ENCODE measurements around the gene CSNK1G3.

CSNK1G3 gene

GRCh38 chr5:123579410-123579809 lies 67.4 kb downstream of the CSNK1G3 start:
- Mint-ChIP-seq H3K27ac (no peak overlapping the region), H3K27me3 (no peaks in the 10 kb centered on the region), H3K4me1 (no peaks in the 10 kb centered on the region), H3K9me3 (no peaks in the 10 kb centered on the region), H3K36me3 (peaks cover 19% of the 10 kb centered on the region), H3K4me3 (no peak overlapping the region)

GRCh38 chr5:123582550-123583285 lies 70.7 kb downstream of the CSNK1G3 start:
- Mint-ChIP-seq H3K4me1 (no peaks in the 10 kb centered on the region), H3K4me3 (no peak overlapping the region), H3K9me3 (no peaks in the 10 kb centered on the region), H3K27me3 (no peaks in the 10 kb centered on the region), H3K27ac (no peak overlapping the region), H3K36me3 (peaks cover 25% of the 10 kb centered on the region)

GRCh38 chr5:123585871-123586270 lies 73.9 kb downstream of the CSNK1G3 start:
- Mint-ChIP-seq H3K4me1 (no peaks in the 10 kb centered on the region), H3K9me3 (no peaks in the 10 kb centered on the region), H3K27me3 (no peaks in the 10 kb centered on the region), H3K4me3 (no peak overlapping the region), H3K36me3 (peaks cover 14% of the 10 kb centered on the region), H3K27ac (no peak overlapping the region)

GRCh38 chr5:123594434-123594833 lies 82.5 kb downstream of the CSNK1G3 start:
- no peaks in the 10 kb centered on the region for H3K9me3 Mint-ChIP-seq
- no peaks in the 10 kb centered on the region for H3K4me1 Mint-ChIP-seq
- no peak overlapping the region for H3K4me3 Mint-ChIP-seq
- peaks cover 19% of the 10 kb centered on the region for H3K36me3 Mint-ChIP-seq
- no peaks in the 10 kb centered on the region for H3K27me3 Mint-ChIP-seq
- no peak overlapping the region for H3K27ac Mint-ChIP-seq

- Mint-ChIP-seq H3K36me3 (peaks cover 21% of the 10 kb centered on the region), H3K4me3 (no peak overlapping the region), H3K4me1 (peaks cover 3% of the 10 kb centered on the region), H3K27me3 (no peaks in the 10 kb centered on the region), H3K9me3 (no peaks in the 10 kb centered on the region), H3K27ac (no peak overlapping the region)
Observed at GRCh38 chr5:123597018-123597417, 85.0 kb downstream of the CSNK1G3 start.

GRCh38 chr5:123598028-123598689 lies 86.2 kb downstream of the CSNK1G3 start:
- H3K27ac Mint-ChIP-seq: peak overlapping the region; percentile 52
- H3K36me3 Mint-ChIP-seq: peaks cover 18% of the 10 kb centered on the region
- peaks cover 3% of the 10 kb centered on the region for H3K4me1 Mint-ChIP-seq
- no peak overlapping the region for H3K4me3 Mint-ChIP-seq
- no peaks in the 10 kb centered on the region for H3K27me3 Mint-ChIP-seq
- H3K9me3 Mint-ChIP-seq: no peaks in the 10 kb centered on the region

- H3K4me3 Mint-ChIP-seq: no peak overlapping the region
- no peak overlapping the region for H3K27ac Mint-ChIP-seq
- H3K9me3 Mint-ChIP-seq: no peaks in the 10 kb centered on the region
- H3K27me3 Mint-ChIP-seq: no peaks in the 10 kb centered on the region
- H3K4me1 Mint-ChIP-seq: peaks cover 3% of the 10 kb centered on the region
- H3K36me3 Mint-ChIP-seq: peaks cover 14% of the 10 kb centered on the region
Observed at GRCh38 chr5:123599171-123599570, 87.2 kb downstream of the CSNK1G3 start.

- Mint-ChIP-seq H3K4me1 (peaks cover 3% of the 10 kb centered on the region), H3K9me3 (no peaks in the 10 kb centered on the region), H3K4me3 (no peak overlapping the region), H3K36me3 (peaks cover 12% of the 10 kb centered on the region), H3K27ac (peak overlapping the region; percentile 7), H3K27me3 (no peaks in the 10 kb centered on the region)
Observed at GRCh38 chr5:123601610-123602009, 89.6 kb downstream of the CSNK1G3 start.

GRCh38 chr5:123605822-123606221 lies 93.8 kb downstream of the CSNK1G3 start:
- no peaks in the 10 kb centered on the region for H3K27me3 Mint-ChIP-seq
- H3K9me3 Mint-ChIP-seq: no peaks in the 10 kb centered on the region
- no peak overlapping the region for H3K27ac Mint-ChIP-seq
- peaks cover 9% of the 10 kb centered on the region for H3K4me1 Mint-ChIP-seq
- H3K4me3 Mint-ChIP-seq: no peak overlapping the region
- H3K36me3 Mint-ChIP-seq: peaks cover 8% of the 10 kb centered on the region

- peaks cover 6% of the 10 kb centered on the region for H3K4me1 Mint-ChIP-seq
- peaks cover 7% of the 10 kb centered on the region for H3K36me3 Mint-ChIP-seq
- H3K27me3 Mint-ChIP-seq: no peaks in the 10 kb centered on the region
- H3K9me3 Mint-ChIP-seq: no peaks in the 10 kb centered on the region
- no peak overlapping the region for H3K4me3 Mint-ChIP-seq
- peak overlapping the region; percentile 36 for H3K27ac Mint-ChIP-seq
Observed at GRCh38 chr5:123610209-123610608, 98.2 kb downstream of the CSNK1G3 start.

GRCh38 chr5:123610665-123611405 lies 98.9 kb downstream of the CSNK1G3 start:
- Mint-ChIP-seq H3K27me3 (no peaks in the 10 kb centered on the region), H3K27ac (peak overlapping the region; percentile 36), H3K4me1 (peaks cover 6% of the 10 kb centered on the region), H3K4me3 (no peak overlapping the region), H3K36me3 (peaks cover 7% of the 10 kb centered on the region), H3K9me3 (no peaks in the 10 kb centered on the region)

- H3K9me3 Mint-ChIP-seq: no peaks in the 10 kb centered on the region
- peaks cover 6% of the 10 kb centered on the region for H3K4me1 Mint-ChIP-seq
- no peaks in the 10 kb centered on the region for H3K27me3 Mint-ChIP-seq
- peaks cover 7% of the 10 kb centered on the region for H3K36me3 Mint-ChIP-seq
- no peak overlapping the region for H3K27ac Mint-ChIP-seq
- no peak overlapping the region for H3K4me3 Mint-ChIP-seq
Observed at GRCh38 chr5:123611406-123611709, 99.4 kb downstream of the CSNK1G3 start.

GRCh38 chr5:123617561-123617960 lies 105.6 kb downstream of the CSNK1G3 start:
- H3K27me3 Mint-ChIP-seq: no peaks in the 10 kb centered on the region
- H3K27ac Mint-ChIP-seq: no peak overlapping the region
- H3K9me3 Mint-ChIP-seq: no peaks in the 10 kb centered on the region
- no peak overlapping the region for H3K4me3 Mint-ChIP-seq
- peaks cover 5% of the 10 kb centered on the region for H3K36me3 Mint-ChIP-seq
- H3K4me1 Mint-ChIP-seq: no peaks in the 10 kb centered on the region

- Mint-ChIP-seq H3K9me3 (peaks cover 33% of the 10 kb centered on the region), H3K36me3 (peaks cover 6% of the 10 kb centered on the region), H3K4me1 (no peaks in the 10 kb centered on the region), H3K27me3 (peaks cover 12% of the 10 kb centered on the region), H3K4me3 (no peak overlapping the region), H3K27ac (no peak overlapping the region)
Observed at GRCh38 chr5:123626051-123626450, 114.1 kb downstream of the CSNK1G3 start.

- Mint-ChIP-seq H3K27ac (no peak overlapping the region), H3K27me3 (peaks cover 22% of the 10 kb centered on the region), H3K36me3 (peaks cover 6% of the 10 kb centered on the region), H3K9me3 (peaks cover 33% of the 10 kb centered on the region), H3K4me1 (no peaks in the 10 kb centered on the region), H3K4me3 (no peak overlapping the region)
Observed at GRCh38 chr5:123628860-123629544, 117.0 kb downstream of the CSNK1G3 start.

- Mint-ChIP-seq H3K36me3 (no peaks in the 10 kb centered on the region), H3K27ac (no peak overlapping the region), H3K4me1 (no peaks in the 10 kb centered on the region), H3K9me3 (peaks cover 13% of the 10 kb centered on the region), H3K4me3 (no peak overlapping the region), H3K27me3 (peaks cover 16% of the 10 kb centered on the region)
Observed at GRCh38 chr5:123636006-123636405, 124.0 kb downstream of the CSNK1G3 start.

Data from activated naive CD4-positive, alpha-beta T cell treated with anti-CD3 and anti-CD28 coated beads, Interleukin-2, amount 50 U/mL, for 24 hours (primary cell).